ENCODE data around the gene LCE2A. TPM values are rescaled to one million over a fixed set of nuclear protein-coding genes. Genes with fewer than 3 reads are reported as not detected.

Gene LCE2A
- total and polyA plus RNA-seq, 2 of the 8 experiments (the other 6 are each of a cell fraction or from before 2014, with no cell fraction given): not detected

DNA sequence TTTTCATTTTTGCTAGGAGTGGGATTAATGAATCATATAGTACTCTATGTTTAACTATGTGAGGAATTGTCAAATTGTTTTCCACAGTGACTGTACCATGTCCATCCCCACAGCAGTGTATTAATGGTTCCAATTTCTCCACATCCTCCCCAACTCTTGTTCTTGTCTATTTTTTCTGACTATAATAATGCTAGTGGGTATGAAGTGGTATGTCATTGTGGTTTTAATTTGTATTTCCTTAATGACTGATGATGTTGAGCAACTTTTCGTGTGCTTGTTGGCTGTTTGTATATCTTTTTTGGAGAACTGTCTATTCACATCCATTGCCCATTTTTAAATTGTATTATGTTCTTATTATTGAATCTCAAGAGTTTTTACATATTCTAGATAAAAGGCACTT, 49.7 kb downstream of the LCE2A start:
- H3K79me2 ChIP-seq (ENCODE audit: control insufficient read depth in 1 of 2, insufficient read depth in 2 of 2, low read length in 2 of 2): no peaks in the 10 kb centered on the region
- ChIA-PET CTCF (ENCODE audit: partially characterized antibody) (no interaction called here), POLR2A (ENCODE audit: partially characterized antibody) (no interaction called here)
- no peak overlapping the region for H3K27ac ChIP-seq (ENCODE audit: low read depth, low read length)
- H3K36me3 ChIP-seq (ENCODE audit: control insufficient read depth in 2 of 4, insufficient read depth in 4 of 4, low read length in 3 of 4): no peaks in the 10 kb centered on the region; a peak in 1 of 8 replicates
- no peaks in the 10 kb centered on the region for H3K79me1 ChIP-seq (ENCODE audit: low read depth, low read length)
- no peak overlapping the region for H3K23ac ChIP-seq (ENCODE audit: insufficient read length)
- no peak overlapping the region for H4K91ac ChIP-seq (replicated peaks; ENCODE audit: insufficient read length, low read length)
- no peak overlapping the region for H3K4me3 ChIP-seq (ENCODE audit: extremely low read depth in 1 of 4, insufficient read depth in 2 of 4, low read depth in 3 of 4, low read length in 4 of 4)
- no peaks in the 10 kb centered on the region for H3K23me2 ChIP-seq (ENCODE audit: low read depth, low read length)
- H3K9ac ChIP-seq (replicated peaks in 1 of 4; ENCODE audit: extremely low read depth in 1 of 4, low read depth in 3 of 4, low read length in 3 of 4): no peak overlapping the region
- H3K9me3 ChIP-seq (ENCODE audit: insufficient read depth in 2 of 2, low read depth in 1 of 2, low read length in 1 of 2): peaks cover 72 to 82% of the 10 kb centered on the region in 2 experiments
- no peak overlapping the region for H2AFZ ChIP-seq (ENCODE audit: low read length)
- H2AK5ac ChIP-seq (ENCODE audit: low read depth, low read length): no peak overlapping the region
- no peaks in the 10 kb centered on the region for H3K4me1 ChIP-seq (replicated peaks in 1 of 4; ENCODE audit: control insufficient read depth in 3 of 4, insufficient read depth in 4 of 4, low read length in 3 of 4)
- H3K4ac ChIP-seq (replicated peaks; ENCODE audit: insufficient read length, low read depth, low read length): no peak overlapping the region
- no peak overlapping the region for H4K8ac ChIP-seq (ENCODE audit: extremely low read depth, insufficient read depth, low read length)
- H3K4me2 ChIP-seq (ENCODE audit: insufficient read depth in 1 of 2, low read depth in 2 of 2, low read length in 2 of 2): no peak overlapping the region
- H3K27me3 ChIP-seq (replicated peaks in 1 of 4; ENCODE audit: control insufficient read depth in 3 of 4, extremely low read depth in 1 of 4, insufficient read depth in 3 of 4, low read length in 3 of 4): no peaks in the 10 kb centered on the region
- H3K14ac ChIP-seq (ENCODE audit: insufficient read length): no peak overlapping the region
- H2BK20ac ChIP-seq (ENCODE audit: low read length): no peak overlapping the region
- no peak overlapping the region for H2BK120ac ChIP-seq (replicated peaks; ENCODE audit: low read depth, low read length)
- FAIRE-seq (no peak), DNase-seq (ENCODE audit: low read depth in 1 of 2, low spot score in 2 of 2) (no peak)
- H2BK12ac ChIP-seq (ENCODE audit: low read depth, low read length): no peak overlapping the region
- H2BK15ac ChIP-seq (ENCODE audit: low read length): no peak overlapping the region
- no peak overlapping the region for H3K18ac ChIP-seq (ENCODE audit: extremely low read depth, low read length)
- no peak overlapping the region for H2BK5ac ChIP-seq (ENCODE audit: low read depth, low read length)
- WGBS, 2 experiments (ENCODE audit: extremely low coverage in 1 of 2, insufficient coverage in 1 of 2, insufficient read length in 1 of 2, insufficient replicate concordance in 2 of 2, low coverage in 1 of 2, low lambda C conversion rate in 2 of 2, missing lambda C conversion rate in 1 of 2): 50% methylated on average over 1 of the region's 1 CpG; no CpG with 5 or more reads in 1 of the 2 experiments
- H4K5ac ChIP-seq (ENCODE audit: insufficient read length, low read depth, low read length): no peak overlapping the region
- H4K20me1 ChIP-seq (replicated peaks in 1 of 2; ENCODE audit: control insufficient read depth in 1 of 2, insufficient read depth in 2 of 2, low read length in 2 of 2): no peaks in the 10 kb centered on the region
- H3K56ac ChIP-seq (replicated peaks; ENCODE audit: insufficient read length, low read depth, low read length): no peak overlapping the region
- TF ChIP-seq JUND (IDR thresholded peaks at IDR 0.05; ENCODE audit: low read length): no peak
- TF ChIP-seq EZH2 (IDR thresholded peaks at IDR 0.05; ENCODE audit: low read depth, low read length, severe bottlenecking): no peak
- TF ChIP-seq PHF8 (conservative IDR thresholded peaks at IDR 0.05; ENCODE audit: low read depth, low read length): no peak
- TF ChIP-seq SP4 (IDR thresholded peaks at IDR 0.05; ENCODE audit: low read length): no peak
- no peak for TF ChIP-seq TEAD4 (IDR thresholded peaks at IDR 0.05; ENCODE audit: low read depth, low read length)
- TF ChIP-seq KDM1A (IDR thresholded peaks at IDR 0.05; ENCODE audit: borderline replicate concordance, low read length): no peak
- TF ChIP-seq POU5F1 (IDR thresholded peaks at IDR 0.05; ENCODE audit: low read depth, low read length): no peak
- no peak for TF ChIP-seq ASH2L (IDR thresholded peaks at IDR 0.05; ENCODE audit: low read length)
- TF ChIP-seq CBX8 (IDR thresholded peaks at IDR 0.05; ENCODE audit: borderline replicate concordance, low read depth, low read length): no peak
- TF ChIP-seq CBX5 (IDR thresholded peaks at IDR 0.05; ENCODE audit: low read depth, low read length): no peak
- TF ChIP-seq FOSL1 (IDR thresholded peaks at IDR 0.05; ENCODE audit: insufficient read depth, low read depth, low read length): no peak
- TF ChIP-seq CREB1 (IDR thresholded peaks at IDR 0.05): no peak
- TF ChIP-seq, protein P1, sequence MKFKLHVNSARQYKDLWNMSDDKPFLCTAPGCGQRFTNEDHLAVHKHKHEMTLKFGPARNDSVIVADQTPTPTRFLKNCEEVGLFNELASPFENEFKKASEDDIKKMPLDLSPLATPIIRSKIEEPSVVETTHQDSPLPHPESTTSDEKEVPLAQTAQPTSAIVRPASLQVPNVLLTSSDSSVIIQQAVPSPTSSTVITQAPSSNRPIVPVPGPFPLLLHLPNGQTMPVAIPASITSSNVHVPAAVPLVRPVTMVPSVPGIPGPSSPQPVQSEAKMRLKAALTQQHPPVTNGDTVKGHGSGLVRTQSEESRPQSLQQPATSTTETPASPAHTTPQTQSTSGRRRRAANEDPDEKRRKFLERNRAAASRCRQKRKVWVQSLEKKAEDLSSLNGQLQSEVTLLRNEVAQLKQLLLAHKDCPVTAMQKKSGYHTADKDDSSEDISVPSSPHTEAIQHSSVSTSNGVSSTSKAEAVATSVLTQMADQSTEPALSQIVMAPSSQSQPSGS (IDR thresholded peaks at IDR 0.05; ENCODE audit: low read length): no peak
- no peak for TF ChIP-seq POLR2AphosphoS5 (IDR thresholded peaks at IDR 0.05; ENCODE audit: low read depth, low read length)
- no peak for TF ChIP-seq SP1 (IDR thresholded peaks at IDR 0.05; ENCODE audit: low read depth, low read length)

Data from H1 (cell line).